ENCODE data around the gene ST3GAL3. TPM values are rescaled to one million over a fixed set of nuclear protein-coding genes. Genes with fewer than 3 reads are reported as not detected.

ST3GAL3 gene
- total and polyA plus RNA-seq, 10 of the 15 experiments (the other 5 are each of a cell fraction or from before 2014, with no cell fraction given): 1.2 to 19.3 (median 11.0) TPM

DNA sequence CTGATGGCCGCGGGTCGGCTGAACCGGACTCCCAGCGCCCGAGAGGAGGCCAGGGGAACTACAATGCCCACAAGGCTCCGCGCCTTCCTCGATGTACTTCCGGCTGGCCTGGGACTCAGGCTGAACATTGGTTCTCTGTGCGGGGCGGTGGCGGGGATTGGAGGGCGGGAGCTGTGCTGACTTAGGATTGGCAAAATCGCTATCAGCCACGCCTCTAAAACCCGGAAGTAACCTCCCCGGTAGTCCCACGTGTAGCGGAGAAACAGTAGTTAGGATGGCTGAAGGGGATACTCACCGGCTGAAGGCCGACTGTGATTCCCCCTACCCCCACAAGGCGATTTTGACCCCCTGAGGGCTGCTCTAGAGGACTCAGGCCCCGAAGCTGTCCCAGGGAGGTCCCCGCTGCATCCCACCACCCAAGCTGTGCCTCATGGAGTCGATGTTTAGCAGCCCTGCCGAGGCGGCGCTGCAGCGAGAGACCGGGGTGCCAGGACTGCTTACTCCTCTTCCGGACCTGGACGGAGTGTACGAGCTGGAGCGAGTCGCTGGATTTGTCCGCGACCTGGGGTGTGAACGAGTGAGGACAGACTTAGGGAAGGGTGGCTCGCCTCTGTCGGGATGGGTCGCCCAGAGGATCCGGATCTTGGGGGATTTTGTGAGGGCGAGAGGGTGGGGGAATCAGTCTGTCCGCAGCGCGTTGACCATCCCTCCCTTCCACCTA is 262.6 kb downstream of the ST3GAL3 start, which contains the start of gene DPH2 (continued):
- TF ChIP-seq, protein P1, sequence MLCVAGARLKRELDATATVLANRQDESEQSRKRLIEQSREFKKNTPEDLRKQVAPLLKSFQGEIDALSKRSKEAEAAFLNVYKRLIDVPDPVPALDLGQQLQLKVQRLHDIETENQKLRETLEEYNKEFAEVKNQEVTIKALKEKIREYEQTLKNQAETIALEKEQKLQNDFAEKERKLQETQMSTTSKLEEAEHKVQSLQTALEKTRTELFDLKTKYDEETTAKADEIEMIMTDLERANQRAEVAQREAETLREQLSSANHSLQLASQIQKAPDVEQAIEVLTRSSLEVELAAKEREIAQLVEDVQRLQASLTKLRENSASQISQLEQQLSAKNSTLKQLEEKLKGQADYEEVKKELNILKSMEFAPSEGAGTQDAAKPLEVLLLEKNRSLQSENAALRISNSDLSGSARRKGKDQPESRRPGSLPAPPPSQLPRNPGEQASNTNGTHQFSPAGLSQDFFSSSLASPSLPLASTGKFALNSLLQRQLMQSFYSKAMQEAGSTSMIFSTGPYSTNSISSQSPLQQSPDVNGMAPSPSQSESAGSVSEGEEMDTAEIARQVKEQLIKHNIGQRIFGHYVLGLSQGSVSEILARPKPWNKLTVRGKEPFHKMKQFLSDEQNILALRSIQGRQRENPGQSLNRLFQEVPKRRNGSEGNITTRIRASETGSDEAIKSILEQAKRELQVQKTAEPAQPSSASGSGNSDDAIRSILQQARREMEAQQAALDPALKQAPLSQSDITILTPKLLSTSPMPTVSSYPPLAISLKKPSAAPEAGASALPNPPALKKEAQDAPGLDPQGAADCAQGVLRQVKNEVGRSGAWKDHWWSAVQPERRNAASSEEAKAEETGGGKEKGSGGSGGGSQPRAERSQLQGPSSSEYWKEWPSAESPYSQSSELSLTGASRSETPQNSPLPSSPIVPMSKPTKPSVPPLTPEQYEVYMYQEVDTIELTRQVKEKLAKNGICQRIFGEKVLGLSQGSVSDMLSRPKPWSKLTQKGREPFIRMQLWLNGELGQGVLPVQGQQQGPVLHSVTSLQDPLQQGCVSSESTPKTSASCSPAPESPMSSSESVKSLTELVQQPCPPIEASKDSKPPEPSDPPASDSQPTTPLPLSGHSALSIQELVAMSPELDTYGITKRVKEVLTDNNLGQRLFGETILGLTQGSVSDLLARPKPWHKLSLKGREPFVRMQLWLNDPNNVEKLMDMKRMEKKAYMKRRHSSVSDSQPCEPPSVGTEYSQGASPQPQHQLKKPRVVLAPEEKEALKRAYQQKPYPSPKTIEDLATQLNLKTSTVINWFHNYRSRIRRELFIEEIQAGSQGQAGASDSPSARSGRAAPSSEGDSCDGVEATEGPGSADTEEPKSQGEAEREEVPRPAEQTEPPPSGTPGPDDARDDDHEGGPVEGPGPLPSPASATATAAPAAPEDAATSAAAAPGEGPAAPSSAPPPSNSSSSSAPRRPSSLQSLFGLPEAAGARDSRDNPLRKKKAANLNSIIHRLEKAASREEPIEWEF (IDR thresholded peaks at IDR 0.05; ENCODE audit: insufficient replicate concordance, low read depth, low read length): no peak
- no peak for TF ChIP-seq ZNF207 (IDR thresholded peaks at IDR 0.05; ENCODE audit: borderline replicate concordance)
- TF ChIP-seq, protein P2, sequence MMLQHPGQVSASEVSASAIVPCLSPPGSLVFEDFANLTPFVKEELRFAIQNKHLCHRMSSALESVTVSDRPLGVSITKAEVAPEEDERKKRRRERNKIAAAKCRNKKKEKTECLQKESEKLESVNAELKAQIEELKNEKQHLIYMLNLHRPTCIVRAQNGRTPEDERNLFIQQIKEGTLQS (IDR thresholded peaks at IDR 0.05; ENCODE audit: borderline replicate concordance, extremely low read depth, low read depth, low read length): no peak
- TF ChIP-seq, protein P3, sequence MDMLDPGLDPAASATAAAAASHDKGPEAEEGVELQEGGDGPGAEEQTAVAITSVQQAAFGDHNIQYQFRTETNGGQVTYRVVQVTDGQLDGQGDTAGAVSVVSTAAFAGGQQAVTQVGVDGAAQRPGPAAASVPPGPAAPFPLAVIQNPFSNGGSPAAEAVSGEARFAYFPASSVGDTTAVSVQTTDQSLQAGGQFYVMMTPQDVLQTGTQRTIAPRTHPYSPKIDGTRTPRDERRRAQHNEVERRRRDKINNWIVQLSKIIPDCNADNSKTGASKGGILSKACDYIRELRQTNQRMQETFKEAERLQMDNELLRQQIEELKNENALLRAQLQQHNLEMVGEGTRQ (IDR thresholded peaks at IDR 0.05; ENCODE audit: borderline replicate concordance, low read depth, low read length): peak; percentile 60
- TF ChIP-seq NR2C1 (IDR thresholded peaks at IDR 0.05): peak; percentile 98
- no peak for TF ChIP-seq HDAC6 (IDR thresholded peaks at IDR 0.05; ENCODE audit: unreplicated experiment)
- TF ChIP-seq RBBP5 (conservative IDR thresholded peaks at IDR 0.05): no peak
- TF ChIP-seq NRF1 (conservative IDR thresholded peaks at IDR 0.05; ENCODE audit: low read depth, low read length): no peak
- no peak for TF ChIP-seq POU2F2 (IDR thresholded peaks at IDR 0.05; ENCODE audit: borderline replicate concordance, low read depth, low read length)
- TF ChIP-seq YY1 (IDR thresholded peaks at IDR 0.05; ENCODE audit: low read depth, low read length): peak; percentile 80
- peak; percentile 94; the same call in 1 of the 2 replicates for TF ChIP-seq SIN3A (IDR thresholded peaks at IDR 0.05; ENCODE audit: low read depth, low read length)
- TF ChIP-seq SUZ12 (IDR thresholded peaks at IDR 0.05; ENCODE audit: unreplicated experiment): no peak
- no peak for TF ChIP-seq CBX5 (IDR thresholded peaks at IDR 0.05; ENCODE audit: low read depth)
- peak; percentile 77; the same call in 1 of the 2 replicates for TF ChIP-seq TARDBP (IDR thresholded peaks at IDR 0.05; ENCODE audit: borderline replicate concordance)
- no peak for TF ChIP-seq ZNF24 (IDR thresholded peaks at IDR 0.05)
- no peak for TF ChIP-seq NFXL1 (IDR thresholded peaks at IDR 0.05; ENCODE audit: borderline replicate concordance)
- no peak for TF ChIP-seq ZNF274 (IDR thresholded peaks at IDR 0.05; ENCODE audit: insufficient read depth, insufficient read length)
- TF ChIP-seq IKZF2 (IDR thresholded peaks at IDR 0.05): no peak

Data from GM12878 (cell line).